HG03457 (cell line): ENCODE results near the gene CYP11A1.

Source experiments
- ATAC-seq: cut with Tn5 transposase; IDR thresholded peaks from one replicate; pipeline ENCODE4 v1.9.1; 2021; ENCODE audit warnings: moderate number of reproducible peaks; ENCODE audit not compliant: unreplicated experiment

CYP11A1 gene

DNA sequence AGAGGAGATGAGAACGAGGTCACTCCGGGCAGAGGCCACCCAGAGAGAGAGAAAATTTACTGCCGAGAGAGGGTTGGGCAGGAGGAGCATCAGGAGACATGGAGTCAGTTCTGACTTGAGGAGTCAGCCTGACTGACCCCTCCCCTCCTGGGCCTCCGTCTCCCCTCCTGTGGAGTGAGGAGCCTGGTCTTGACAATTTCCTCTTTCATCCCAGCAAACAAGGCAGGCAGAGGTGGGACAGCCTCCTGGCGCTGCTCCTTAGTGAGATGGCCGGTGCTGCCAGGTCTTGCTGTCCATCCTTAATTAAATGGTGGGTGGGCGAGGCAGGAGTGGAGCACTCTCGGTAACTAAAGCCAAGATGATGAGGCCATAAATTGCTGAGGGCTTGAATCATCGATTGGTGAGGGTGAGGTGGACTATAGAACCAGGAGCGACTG lies 60.6 kb downstream of the CYP11A1 start:
- ATAC-seq, result no peak

DNA sequence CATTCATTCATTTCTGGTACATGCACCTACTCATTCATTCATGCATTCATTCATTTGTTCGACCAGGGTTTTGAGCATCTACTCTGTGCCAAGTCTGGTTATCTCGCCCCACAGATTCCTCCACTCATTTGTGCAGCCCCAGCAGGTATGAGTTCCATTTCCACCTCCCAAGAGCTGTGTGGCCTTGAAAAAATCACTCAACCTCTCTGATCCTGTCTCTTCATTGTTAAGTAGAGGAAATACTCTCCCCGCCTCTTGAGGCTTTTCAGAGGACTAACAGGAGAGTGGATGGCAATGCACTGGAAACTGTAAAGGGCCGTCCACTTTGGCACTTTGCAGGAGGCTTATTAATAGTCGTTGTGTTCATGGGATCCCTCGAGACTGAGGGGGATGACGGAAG lies 61.8 kb downstream of the CYP11A1 start:
- no peak for ATAC-seq

DNA sequence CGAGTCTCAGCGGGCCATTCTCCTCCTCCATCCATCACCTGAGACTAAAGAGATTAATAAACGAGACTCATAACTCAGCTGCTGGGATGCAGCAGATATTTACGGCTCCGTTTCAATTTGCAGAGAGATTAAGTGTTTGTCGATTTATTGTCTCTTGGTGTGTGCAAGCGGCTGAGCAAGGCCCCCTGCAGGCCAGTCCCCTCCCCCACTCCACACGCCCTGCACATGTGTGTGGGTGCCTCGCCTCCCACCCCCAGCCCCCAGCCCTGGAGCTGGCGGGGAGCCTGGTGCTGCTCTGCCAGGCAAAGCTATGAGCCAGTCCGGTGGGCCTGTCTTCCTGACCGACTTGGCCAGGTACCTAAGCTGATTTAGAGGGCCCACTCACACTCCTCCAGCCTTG lies 63.0 kb downstream of the CYP11A1 start:
- ATAC-seq, result no peak

DNA sequence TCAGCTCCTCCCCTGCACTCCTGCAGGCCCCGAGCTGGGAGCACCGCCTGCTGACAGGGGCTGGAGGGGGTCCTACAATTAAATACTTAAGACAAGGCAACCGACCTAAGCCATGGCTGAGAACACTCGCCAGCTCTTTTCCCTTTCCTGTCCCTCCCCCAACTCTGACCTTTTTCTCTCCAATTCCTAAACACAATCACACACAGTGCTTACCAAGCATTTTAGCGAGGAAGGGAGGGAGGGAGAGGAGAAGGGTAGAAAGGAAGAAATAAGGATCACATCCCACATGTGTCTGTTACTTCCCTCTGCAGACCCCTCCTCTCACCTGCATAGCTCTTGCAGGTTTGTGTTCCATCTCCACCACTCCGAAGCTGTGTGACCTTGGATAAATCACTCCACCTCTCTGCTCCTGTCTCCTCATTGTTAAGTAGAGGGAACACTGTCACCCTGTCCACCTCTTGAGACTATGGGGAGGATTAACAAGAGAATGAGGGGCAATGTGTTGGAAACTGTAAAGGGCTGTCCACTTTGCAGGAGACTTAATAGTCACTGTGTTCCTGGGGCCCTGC lies 63.6 kb downstream of the CYP11A1 start:
- ATAC-seq, result no peak

DNA sequence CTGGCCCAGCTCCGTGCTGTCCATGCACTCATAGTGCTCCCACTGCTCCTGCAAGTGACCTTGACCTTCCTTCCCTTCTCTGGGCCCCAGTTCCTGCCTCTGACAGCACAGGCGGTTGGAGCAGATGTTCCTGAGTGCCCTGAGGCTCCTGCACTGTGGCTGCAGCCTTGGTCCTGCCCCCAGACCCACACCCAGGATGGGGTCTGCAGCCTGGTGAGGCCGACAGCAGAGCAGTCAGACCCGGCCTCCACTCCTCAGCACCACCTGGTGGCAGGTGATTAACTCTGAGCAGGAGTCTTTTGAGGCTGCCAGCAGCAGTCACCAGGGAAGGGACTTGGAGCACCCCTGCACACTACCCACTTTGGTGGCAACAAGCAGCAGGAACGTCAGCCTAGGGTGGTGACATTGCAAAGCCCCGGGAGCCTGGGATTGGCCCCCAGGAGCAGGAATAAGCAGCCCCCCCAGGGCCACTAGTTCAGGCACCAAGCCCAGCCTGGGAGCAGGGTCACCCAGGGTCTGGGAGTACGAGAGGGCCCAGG lies 64.6 kb downstream of the CYP11A1 start:
- ATAC-seq, result no peak

DNA sequence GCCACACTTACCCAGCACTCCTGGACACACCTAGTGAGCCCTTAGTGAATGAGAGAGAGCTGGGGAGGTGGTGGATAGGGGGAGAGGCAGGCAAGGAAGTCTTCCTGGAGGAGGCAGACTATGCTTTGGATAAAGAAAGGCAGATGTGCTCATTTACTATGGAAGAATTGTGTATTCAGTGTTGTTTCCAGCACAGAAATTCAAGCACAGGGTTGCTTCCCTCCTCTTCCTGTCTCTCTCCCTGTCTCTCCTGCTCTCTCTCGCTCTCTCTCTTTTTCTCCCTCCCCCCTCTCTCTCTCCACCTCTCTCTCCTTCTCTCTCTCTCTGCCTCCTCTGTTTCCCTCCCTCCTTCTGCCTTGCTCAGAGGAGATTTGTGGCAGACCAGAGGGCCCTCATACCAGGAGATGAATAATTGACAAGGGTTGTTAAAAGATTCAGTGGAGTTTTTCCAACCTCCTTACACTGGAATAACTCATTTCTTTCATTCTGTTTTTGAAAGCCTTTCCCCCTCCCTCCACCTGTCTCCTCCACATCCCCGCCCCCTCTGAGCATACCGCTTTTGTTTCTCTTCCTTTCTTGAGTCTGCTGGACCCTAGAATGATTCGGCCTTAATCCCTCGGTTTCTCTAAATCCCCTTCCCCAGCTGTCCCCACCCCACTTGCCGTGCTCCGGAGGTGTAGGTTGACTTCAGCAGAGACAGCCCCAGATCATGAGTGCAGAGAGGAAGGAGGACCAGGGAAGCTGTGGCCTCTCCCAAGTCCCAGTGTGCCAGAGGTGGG lies 65.7 kb downstream of the CYP11A1 start:
- no peak for ATAC-seq

DNA sequence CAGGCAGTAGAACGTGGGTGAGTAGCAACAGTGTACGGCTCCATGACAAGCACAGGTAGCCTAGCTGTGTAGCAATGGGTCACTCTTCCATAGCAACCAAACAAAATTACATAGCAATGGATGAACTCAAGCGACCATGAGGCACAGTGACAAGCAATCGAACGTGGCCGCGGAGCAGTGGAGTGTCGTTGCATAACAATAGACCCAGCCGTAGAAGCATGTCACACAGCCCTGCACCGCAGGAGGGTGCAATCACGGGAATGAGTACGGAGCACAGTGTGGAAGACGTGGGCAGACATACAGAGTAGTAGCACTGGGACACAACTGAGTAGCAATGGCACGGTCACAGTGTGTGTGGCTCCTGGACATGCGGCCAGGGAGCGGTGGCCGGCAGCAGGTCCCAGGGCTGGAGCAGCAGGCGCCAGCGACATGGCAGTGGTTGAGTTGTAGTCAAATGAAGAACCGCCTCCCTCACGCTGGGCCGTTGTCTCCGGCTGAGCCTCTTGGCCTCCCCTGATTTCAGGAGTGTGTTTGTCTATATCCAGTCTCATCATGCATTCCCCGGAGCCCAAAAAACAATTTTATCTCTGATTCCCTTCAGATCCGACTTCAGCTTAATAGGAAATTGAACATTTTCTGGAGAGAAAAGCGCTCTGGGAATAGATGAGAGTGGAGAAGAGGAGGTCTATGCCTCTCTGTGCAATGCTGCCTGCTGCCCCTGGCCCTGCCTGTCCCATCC lies 67.2 kb downstream of the CYP11A1 start:
- no peak for ATAC-seq

DNA sequence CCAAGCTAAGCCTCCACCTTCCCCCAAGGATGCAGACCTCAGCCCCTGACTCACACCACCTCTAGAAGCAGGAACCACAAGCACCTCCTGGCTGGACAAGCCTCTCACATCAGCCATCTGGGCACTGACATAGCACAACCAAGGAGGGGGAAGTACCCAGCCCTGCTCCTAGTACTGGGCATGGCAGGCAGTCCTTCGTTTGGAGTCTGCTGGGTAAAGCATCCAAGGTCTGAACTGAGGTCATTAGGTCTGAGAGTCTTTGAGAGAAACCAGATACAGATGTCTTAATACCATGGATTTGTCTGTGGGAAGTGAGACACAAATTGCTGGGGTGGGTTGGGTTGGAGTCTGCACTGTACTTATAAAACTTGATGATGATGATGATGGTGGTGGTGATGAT lies 69.6 kb downstream of the CYP11A1 start:
- no peak for ATAC-seq

DNA sequence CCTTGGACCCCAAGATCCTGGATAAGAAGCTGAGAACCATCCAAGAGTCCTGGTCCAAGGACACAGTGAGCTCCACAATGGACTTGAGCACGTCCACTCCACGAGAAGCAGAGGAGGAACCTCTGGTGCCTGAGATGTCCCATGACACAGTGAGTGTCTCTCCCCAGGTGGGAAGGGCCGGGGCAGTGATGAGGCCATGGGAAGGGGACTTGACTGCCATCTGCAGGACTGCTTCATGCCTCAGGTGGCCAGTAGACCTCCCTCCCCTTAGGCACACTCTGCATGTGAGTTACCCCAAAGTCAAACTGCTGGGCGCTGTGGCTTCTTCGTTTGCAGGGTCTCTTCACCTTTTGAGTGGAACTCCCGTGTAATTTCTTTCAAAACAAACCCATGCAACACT lies 71.6 kb downstream of the CYP11A1 start:
- no peak for ATAC-seq

DNA sequence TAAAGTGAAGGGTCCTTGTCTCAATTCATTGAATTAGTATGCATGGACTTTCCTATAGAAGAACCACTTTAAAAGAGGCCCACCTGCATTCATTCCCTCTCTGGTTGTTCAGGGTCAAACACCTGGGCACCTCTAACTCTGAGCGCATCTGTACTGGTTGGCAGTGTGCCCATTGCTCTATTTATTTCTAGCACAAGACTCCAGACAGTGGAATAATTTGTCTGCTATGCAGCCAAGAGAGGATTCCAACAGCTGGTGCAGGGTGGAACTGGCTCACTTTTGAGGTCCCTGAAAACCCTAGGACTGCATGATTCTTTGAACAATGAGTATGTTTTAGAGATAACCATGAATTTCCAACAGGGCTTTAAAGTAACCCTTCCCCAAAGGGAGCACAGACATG lies 73.4 kb downstream of the CYP11A1 start:
- ATAC-seq, result no peak

DNA sequence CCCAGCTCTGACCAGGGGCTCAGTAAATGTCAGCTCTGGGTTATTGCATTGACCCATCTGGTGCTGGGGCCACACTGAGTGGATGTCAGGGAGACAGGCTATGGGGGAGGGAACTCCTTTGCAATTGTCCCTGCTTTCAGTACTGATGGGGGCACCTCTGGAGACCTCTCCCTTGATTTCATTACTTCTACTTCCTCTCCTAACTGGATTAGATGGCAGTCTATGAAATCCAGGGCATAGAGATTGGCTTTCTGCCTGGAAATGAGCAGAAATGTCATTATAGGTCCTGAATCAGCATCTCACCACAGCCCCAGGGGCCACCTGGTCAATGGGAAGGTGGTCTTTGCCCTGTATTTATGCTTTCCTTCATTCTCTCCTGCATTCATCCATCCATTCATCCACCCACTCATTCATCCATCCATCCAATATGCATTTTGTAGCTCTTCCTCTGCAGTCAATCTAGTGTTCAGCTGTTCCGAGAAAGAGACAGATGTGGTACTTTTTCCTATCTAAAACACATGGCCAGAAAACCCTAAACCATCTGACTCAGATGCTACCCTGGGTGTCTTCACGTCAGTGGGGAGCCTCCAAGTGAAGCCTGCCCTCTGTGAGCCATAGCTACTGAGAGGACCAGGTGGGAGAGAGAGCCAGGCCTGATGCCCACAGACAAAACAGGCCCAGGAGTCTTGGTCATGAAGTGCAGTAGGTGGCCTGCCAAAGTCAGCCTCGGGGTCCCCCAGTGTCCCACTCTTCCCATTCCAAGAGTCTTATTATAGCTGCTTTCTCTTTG lies 74.2 kb downstream of the CYP11A1 start:
- ATAC-seq, result no peak

DNA sequence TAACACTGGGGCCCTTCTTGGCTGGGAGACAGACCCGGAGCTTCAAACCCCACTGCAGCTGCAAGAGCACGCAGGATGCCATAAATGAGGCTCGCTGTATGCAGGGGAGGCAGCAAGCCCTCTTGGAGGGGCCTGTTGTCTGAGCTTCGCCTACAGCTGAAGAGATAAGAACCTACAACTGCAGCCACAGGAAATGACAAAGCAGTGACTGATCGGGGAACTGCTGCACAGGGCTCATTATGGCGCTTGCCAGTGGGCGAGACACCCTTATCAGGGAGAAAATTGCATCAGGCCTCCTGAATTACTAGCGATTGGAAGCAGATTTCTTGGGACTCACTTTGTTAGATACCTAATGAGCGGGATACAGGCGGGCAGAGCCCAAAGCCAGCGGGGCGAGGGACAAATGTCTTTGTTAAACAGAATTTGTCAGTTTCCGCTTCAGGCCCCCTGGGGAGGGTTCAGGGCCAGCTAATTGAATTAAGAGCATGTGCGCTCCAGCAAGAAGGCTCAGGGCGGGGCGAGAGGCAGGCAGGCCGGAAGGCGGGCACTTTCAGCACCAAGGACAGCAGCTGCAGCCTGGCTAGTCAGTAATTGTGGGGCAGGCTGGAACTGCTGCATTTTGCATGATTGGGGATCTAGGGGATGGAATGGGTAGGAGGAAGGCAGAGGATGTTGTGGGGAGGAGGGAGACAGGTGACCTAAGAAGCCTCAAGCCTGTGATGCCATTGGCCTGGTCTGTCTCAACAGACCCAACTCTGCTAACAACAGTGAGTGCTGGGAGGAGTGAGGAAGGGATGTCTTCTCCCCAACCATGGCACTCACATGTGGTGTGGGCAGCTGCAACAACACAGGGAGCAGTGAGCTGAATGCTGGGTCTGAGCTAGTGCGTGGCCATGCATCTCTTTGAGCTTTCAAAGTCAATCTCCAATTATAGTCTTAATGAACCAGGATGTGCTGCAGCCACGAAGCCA lies 76.1 kb downstream of the CYP11A1 start:
- ATAC-seq, result no peak

DNA sequence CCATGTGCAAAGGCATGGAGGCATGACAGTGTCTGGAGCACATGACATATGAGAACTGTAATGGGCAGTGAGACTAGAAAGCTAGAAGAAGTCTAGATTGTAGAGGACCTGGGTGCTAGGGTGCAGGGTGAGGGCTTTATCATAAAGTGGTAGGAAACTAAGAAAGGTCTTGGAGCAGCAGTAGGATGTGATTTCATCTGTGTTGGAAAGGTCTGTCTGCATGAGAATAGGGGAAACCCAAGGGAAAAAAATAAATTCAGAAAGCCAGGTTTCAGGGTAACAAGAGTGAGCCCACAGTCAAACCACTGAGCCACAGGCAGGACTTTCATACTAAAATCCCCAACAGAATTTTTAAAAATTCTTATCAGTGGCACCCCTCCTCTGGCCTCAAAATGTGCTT lies 76.8 kb downstream of the CYP11A1 start:
- ATAC-seq, result no peak

DNA sequence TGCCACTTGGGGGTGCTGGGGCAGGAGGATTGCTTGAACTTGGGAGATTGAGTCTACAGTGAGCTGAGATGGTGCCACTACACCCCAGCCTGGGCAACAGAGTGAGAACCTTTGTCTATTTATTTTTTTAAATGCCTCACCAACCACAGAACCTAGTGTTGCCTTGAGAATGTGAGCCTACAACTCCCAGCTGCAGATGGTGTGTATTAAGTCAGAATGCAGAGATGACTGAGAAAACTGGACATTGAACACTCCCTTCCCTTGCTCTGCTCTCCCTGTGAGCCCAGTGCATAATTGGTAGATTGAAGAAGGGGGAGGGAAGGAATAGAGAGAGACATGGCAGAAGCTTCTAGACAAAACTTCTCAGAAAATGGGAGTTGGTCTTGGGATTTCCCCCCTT lies 77.8 kb downstream of the CYP11A1 start:
- no peak for ATAC-seq
